AG09309 (cell line): ENCODE results near the gene TRIM66.

ENCODE experiments used
- DNase-seq: peaks from one replicate; pipeline ENCODE4 v3.0.0-alpha.2; 2010; ENCODE audit warnings: low read depth
- H3K4me3 ChIP-seq: 2 replicates; pipeline ENCODE4 v1.5.1; 2011; ENCODE audit warnings: mild to moderate bottlenecking, low read depth, low read length, moderate library complexity; ENCODE audit not compliant: control insufficient read depth
- TF ChIP-seq, protein P1 (sequence below): IDR thresholded peaks from 2 replicates; pipeline ENCODE4 v1.5.1; 2011; ENCODE audit warnings: mild to moderate bottlenecking, low read depth, low read length, inconsistent platforms; ENCODE audit not compliant: insufficient read depth, control insufficient read depth; ENCODE audit errors: missing control alignments

The TRIM66 gene

DNA sequence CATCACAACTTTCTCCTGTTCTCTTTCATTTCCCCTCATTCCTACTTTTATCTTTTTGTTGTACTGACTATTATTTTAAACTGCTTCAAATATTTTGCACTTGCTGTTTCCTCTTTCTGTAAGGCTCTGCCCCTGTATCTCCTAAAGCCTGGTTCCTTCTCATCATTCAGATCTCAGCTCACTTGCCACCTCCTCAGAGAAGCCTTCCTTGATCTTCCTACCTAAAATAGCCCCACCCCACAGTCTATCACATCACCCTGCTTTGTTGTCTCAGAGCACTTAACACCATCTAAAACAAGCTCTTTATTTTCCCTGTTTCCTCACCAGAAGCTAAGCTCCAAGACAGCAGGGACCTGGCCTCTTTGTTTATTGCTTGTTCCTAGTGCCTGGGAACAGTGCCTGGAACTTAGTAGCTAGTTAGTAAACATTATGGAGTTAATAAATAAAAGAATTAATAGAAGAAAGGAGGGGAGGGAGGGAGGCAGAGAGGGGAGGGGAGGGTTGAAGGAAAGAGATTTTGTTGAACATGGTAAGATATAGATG, 85.9 kb downstream of the TRIM66 start:
- H3K4me3 ChIP-seq, result no peak overlapping the region
- TF ChIP-seq, protein P1, sequence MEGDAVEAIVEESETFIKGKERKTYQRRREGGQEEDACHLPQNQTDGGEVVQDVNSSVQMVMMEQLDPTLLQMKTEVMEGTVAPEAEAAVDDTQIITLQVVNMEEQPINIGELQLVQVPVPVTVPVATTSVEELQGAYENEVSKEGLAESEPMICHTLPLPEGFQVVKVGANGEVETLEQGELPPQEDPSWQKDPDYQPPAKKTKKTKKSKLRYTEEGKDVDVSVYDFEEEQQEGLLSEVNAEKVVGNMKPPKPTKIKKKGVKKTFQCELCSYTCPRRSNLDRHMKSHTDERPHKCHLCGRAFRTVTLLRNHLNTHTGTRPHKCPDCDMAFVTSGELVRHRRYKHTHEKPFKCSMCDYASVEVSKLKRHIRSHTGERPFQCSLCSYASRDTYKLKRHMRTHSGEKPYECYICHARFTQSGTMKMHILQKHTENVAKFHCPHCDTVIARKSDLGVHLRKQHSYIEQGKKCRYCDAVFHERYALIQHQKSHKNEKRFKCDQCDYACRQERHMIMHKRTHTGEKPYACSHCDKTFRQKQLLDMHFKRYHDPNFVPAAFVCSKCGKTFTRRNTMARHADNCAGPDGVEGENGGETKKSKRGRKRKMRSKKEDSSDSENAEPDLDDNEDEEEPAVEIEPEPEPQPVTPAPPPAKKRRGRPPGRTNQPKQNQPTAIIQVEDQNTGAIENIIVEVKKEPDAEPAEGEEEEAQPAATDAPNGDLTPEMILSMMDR, result no peak
- DNase-seq, result no peak

DNA sequence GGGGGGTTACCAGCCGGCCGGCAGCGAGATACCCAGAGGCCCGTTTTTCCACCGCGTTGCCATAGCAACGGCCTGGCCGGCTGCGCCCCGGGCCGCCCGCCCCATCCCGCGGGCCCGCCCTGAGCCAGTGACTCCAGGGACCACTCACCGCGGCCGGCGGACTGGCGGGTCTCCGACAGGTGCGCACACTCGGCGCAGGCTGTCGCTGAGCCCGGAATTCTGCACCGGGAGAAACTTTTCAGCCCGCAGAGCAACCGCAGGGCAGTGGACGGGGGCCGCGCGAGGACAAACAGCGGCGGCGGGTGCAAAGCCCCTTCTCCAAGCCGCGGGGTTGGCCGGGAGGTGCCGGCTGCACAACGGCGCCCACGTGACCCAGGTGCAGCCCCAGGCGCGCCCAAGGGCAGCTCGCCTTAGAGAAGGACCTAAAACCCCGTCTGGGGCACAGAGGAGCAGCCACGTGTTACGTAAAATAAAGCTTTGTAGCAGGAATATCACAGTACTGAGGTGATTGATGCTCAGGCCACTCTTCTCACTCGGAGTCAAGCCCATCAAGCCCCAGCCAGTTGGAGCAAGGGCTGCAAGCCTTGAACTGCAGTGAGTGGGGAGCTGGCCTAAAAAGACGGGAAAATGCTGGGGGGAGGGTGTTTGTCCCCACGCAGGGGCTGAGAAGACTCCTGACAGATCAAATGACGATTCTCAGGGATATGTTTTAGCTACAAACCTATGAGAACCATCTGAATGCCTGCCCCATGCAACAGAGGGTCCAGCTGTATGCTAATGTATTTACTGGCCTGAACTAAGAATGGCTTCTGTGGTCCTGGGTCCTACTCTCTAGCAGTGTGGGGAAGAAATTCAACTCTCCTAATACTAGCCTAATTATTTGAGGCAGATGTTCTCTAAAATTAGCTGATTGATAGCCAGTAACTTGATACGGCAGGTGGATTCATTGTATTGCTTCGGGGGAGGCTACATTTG, 88.2 kb downstream of the TRIM66 start, which contains the start of gene STK33:
Gene STK33 (minus strand): TSS at position 294 of the 975 bp plus-strand sequence. CDS start 119,323 bp downstream, outside the sequence.
- no peak for DNase-seq
- TF ChIP-seq, protein P1, result no peak
- H3K4me3 ChIP-seq, result peak within 1 kb of the TSS; percentile 26; the same call in 1 of the 2 replicates

DNA sequence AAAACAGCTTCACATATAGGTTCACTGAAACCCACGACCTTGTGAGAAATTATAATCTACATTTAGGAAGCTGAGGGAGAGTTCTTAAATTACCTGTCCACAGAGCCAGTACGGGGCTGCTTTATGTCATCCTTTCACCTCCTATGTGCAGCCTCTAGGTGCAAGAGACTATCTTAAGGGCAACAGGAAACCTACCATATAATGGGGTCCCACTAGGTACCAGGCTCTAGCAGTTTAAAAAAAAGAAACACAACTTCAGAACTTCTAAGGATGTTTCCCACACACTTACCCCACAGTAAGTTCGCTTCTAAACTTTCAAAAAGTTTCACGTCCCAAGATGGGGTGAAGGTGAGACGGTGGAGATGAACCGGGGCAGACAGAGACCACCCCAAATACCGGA, 89.0 kb downstream of the TRIM66 start:
- TF ChIP-seq, protein P1, result no peak
- H3K4me3 ChIP-seq, result peak overlapping the region; percentile 26; the same call in 1 of the 2 replicates
- DNase-seq, result no peak

DNA sequence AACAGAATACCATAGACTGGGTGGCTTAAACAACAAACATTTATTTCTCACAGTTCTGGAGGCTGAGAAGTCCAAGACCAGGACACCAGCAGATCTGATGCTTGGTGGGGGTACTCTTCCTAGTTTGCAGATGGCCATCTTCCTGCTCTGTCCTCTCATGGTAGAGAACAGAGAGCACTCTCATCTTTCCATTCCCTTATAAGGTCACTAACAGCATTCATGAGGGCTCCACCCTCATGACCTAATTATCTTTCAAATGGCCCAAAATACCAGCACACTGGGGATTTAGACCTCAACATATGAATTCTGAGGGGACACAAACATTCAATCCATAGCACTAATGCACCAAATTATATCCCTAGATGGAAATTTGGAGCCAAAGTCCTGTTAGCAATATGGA, 94.5 kb downstream of the TRIM66 start:
- no peak for DNase-seq
- no peak overlapping the region for H3K4me3 ChIP-seq
- TF ChIP-seq, protein P1, result no peak

DNA sequence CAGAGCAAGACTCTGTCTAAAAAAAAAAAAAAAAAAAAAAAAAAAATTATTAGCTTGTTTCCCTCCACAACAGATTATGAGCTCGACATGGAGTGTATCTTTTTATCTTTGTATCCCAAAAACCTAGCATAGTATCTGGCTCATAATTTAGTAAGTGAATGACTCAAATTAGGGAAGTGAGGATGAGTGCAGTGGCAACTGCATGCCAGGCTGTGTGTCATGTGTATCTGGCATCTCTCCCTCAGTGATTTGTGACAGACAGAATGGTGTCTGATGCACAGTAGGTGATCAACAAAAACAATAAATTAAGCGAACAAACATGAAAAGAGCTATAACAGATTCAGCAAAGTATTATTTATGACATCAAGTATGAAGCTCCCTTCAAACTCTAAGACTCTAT, 95.7 kb downstream of the TRIM66 start:
- TF ChIP-seq, protein P1, result no peak
- H3K4me3 ChIP-seq, result no peak overlapping the region
- DNase-seq, result no peak

DNA sequence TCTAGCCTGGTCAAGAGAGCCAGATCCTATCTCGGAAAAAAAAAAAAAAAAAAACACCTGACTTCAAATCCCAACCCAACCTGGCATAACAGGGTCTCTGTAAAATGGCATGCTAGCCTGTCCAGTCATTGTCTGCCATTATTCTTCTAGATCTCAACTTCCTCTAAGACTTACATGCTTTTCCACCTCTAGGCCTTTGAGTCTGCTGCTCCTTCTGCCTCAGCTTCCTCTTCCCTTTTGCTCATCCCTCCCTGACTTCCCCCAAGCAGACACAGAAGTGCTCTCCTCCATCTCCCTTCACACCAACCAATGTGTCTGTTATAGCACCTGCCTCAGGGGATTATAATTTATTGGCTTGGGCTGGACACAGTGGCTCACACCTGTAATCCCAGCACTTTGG, 96.3 kb downstream of the TRIM66 start:
- DNase-seq, result no peak
- no peak overlapping the region for H3K4me3 ChIP-seq
- TF ChIP-seq, protein P1, result no peak
